PFSK-1 (cell line): ENCODE results near the gene EDRF1.

Experiments
- POLR2AphosphoS5 ChIP-seq: IDR thresholded peaks from 2 replicates; pipeline ENCODE4 v1.6.1; 2012; ENCODE audit warnings: low read depth, mild to moderate bottlenecking, control low read depth, low read length, moderate library complexity
- REST ChIP-seq, 2 experiments: IDR thresholded peaks; 2 replicates each; pipeline versions ENCODE4 v1.6.1 to v1.8.0; 2011 to 2012; ENCODE audit warnings: low read depth in 2 of 2, low read length in 2 of 2, control low read depth in 1 of 2, inconsistent platforms in 1 of 2, mild to moderate bottlenecking in 1 of 2, moderate library complexity in 1 of 2; ENCODE audit not compliant: insufficient read depth in 1 of 2

- TF ChIP-seq POLR2AphosphoS5: no peak
- TF ChIP-seq REST (IDR thresholded peaks at IDR 0.05; ENCODE audit: insufficient read depth in 1 of 2, low read depth in 2 of 2, low read length in 2 of 2): no peak
Measured at GRCh38 chr10:125711110-125711750, 8.3 kb upstream of the EDRF1 start.
